HG03575 (cell line): ENCODE measurements around the gene INPP5J.
"Not testable (repeated sequence)": the region's sequence is repeated elsewhere in the genome, so short reads cannot be mapped to it uniquely, and the experiment has no call there.

Experiments used
- ATAC-seq: cut with Tn5 transposase; IDR thresholded peaks from one replicate; pipeline ENCODE4 v1.9.1; 2021; ENCODE audit not compliant: unreplicated experiment, insufficient number of reproducible peaks, low FRiP score; ENCODE audit errors: extremely low read depth

The INPP5J gene

DNA sequence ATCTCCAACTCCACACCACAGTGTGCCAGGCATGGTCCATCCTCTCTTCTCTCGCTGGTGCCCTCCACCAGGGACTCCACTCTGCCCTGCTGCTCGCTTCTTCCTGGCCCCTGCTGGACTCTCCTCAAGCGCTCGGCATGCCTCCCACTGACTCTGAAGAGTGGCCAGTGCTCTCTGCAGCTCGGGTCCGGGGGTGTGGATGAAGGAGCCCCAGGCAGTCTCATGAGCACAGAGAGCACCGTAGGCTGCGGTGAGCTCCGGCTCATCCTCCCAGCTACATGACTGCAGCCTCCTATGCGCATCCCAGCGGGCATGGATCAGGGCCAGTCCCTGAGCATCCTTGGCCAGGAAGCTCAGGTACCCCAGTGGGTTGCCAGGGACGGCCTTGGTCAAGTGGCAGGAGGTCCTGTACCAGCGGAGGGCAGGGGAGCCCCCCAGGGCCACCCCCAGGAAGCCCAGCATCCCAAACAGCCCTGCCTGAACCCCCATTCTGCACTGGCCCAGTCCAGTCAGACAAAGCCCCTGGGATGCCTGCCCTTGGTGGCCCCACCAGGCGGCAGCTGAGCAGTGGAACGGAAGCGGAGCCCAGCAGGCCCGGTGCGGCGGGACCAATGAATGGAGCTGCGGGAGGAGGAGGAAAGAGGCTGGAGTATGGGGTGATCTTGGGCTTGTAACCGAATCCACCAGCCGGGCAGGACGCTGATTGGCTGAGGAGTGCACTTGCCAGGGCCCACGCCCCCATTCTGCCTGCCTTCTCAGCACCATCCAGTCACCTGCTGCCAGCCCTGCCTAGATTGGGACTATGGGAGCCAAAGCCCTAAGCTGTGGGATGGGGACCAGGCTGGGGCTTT is 17.3 kb downstream of the INPP5J start, which contains the start of gene PLA2G3:
PLA2G3 (minus strand) TSS at position 643 of the 851 bp plus-strand sequence; CDS start at position 489, 154 bp downstream.
- no peak for ATAC-seq

DNA sequence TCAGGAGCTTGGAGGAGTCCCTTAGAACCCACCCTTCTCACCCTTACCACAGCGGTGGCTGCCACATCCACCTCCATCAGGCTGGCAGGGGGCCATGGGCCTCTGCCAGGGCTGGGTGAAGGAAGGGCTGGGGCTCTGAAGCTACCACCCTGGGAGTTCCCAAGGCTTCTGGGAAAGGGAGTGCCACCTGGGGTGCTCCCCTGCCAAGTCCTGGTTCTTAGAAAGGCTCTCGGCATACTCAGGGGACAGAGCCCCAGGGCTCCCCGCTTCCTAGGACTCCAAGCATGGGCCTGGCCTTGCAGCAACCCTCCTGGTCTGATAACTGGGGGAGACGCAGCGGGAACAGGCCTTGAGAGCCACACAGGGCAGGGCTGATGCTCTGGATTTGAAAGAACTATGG is 18.0 kb downstream of the INPP5J start:
- no peak for ATAC-seq

DNA sequence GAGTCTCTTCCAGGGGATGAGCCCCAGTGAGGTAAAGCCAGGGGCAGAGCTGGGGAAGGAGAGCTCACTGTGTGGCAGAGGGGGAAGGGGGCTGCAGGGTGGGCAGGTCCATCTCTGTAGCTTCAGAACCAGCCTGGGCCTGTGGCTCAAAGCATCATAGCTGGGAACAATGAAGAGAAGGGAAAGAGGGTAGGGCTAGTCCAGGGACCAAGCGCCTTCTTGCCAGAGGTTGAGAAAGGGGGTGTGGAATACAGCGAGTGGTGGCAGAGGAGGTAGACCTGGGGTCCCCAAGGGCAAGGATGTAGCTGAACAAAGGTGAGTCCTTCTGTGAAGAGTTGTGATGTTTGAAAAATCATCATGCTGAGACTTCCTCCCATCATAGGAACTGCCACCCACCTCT is 18.8 kb downstream of the INPP5J start:
- no peak for ATAC-seq

DNA sequence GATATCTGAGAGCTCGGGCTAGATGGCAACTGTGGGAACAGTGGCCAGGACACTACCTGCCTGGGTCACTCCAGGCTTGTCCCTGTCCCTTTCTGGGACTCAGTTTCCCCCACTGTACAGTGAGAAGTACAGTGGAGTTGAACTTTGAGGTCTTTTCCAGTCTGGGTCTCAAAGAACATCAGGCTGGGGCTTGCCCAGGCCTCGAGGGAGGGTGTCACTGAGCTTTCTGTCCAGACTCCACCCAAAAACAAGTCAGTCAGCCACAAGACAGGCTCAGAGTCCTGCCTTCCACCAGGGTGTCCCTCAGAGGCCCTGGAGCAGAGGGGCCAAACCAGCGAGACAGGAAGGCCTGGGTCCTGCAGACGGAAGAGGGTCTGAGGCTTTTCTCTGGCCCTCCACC is 19.5 kb downstream of the INPP5J start:
- no peak for ATAC-seq

DNA sequence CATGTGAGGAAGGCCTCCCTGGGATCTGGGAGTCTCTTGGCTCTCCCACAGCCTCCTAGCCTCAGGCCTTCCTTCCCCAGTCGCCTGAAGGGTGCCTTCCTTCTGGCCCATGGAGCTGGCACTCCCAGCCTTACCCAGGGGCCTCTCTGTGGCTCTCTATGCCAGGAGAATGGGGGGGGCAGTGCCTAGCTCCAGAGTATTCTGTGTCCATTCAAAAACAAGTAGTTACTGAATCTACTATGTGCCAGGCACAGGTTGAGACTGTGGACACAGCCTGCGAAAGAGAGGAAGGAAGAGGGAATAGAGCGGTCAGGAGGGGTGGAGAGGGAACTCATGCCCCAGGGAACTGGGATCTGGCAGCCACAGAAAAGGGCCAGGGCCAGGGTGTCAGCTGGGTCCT is 20.3 kb downstream of the INPP5J start:
- ATAC-seq: no peak

DNA sequence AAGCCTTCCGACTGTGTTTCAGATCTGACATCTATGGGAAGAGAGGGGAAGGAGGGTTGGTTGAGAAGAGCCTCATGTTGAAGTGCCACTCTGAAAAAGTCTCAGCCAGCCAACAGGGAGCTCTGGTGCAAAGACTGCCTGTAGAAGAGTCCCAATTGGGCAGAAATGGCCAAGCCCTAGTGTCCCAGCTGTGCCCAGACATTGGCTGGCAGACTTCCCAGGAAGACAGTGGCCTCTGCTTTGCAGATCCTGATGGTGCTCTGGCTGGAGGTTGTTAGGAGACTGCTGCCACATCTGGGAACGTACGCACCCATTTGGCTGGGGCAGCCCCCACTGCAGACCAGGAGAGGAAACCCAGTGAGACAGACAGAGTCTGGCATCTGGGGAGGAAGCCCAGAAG is 20.8 kb downstream of the INPP5J start:
- ATAC-seq: no peak

DNA sequence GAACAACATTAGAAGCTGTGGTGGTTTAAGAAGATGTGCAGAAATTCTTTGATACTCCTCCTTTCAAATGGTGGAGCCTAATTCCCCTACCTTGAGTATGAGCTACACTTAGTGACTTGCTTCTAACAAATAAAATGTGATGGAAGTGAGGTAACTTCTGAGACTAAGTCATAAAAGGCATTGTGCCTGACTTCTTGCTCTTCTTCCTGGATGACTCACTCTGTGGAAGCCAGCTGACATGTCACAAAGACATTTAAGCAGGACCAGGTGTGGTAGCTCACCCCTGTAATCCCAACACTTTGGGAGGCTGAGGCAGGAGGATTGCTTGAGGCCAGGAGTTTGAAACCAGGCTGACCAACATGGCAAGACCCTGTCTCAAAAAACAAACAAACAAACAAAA is 21.5 kb downstream of the INPP5J start:
- ATAC-seq: no peak

DNA sequence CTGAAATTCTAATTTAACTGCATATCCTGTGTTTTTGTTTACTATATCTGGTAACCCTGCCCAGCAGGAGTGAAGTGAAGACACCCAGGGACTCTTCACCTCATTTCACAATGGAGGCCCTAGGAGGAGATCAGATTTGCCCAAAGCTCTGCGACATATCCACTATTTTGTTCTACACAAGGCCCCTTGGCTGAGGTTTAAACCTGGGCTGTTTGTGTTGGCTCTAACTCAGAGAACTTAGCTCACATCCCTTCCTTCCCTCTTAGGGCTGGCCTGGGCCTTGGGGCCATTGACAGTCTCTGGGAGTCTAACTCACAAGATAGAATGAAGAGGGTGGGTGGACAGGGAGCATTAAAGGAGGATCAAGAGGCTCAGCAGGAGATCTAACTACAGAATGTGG is 25.7 kb downstream of the INPP5J start:
- no peak for ATAC-seq

DNA sequence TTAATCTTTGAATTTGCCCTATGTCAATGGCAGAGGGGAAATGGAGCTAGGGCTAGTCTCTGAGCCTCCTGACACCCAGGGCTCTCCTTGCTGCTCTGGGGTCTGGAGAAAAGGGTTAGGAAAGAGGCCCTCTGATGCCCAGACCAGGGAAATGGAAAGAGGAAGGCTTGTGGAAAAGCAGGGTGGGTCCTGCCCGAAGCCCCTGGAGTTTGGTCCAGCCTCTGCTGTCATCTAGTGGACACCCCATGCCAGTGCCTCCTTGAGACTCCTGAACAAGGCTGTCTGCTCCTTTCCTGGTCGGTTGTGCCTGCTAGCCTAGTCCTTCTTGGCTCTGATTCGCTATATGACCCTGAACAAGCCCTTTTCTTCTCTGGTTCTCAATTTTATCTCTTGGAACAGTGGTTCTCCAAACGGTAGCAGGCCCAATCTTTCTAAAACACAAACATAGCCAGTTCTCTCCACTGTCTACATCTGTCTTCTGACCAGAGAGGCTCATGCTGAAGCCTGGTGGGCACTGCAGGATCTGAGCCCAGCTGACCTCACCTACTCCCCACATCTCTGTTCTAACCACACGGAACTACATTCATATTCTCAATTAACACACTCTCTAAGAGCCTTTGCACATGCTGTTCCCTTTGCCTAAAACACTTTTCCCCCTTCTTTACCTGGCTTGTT is 26.3 kb downstream of the INPP5J start:
- ATAC-seq: no peak

DNA sequence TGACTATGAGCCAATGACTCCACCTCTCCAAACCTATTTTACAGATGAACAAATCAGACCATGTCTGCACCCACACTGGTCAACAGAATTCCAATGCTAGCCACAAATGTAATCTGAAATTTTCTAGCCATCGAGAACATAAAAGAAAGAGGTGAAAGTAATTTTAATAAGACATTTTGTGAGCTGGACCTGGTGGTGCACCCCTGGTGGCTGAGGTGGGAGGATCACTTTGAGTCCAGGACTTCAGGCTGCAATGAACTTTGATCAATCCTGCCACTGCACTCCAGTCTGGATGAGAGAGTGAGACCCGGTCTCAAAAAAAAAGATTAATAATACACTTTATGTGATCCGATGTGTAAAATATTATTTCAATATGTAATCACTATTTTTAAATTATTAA is 27.8 kb downstream of the INPP5J start:
- ATAC-seq: no peak

DNA sequence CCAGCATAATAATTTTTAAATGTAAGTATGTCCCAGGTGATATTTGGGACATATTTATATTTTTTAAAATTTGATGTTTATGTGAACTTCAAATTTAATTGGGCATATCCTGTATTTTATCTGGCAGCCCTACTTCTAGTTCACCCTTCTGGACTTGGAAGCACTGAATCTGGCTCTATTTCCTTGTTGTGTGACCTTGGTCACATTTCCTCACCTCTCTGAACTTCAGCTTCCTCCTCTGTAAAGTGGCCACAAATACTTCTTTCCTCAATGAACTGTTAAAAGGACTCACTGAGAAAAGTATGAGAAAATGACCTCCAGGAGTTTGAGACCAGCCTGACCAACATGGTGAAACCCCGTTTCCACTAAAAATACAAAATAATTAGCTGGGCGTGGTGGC is 29.1 kb downstream of the INPP5J start:
- no peak for ATAC-seq

DNA sequence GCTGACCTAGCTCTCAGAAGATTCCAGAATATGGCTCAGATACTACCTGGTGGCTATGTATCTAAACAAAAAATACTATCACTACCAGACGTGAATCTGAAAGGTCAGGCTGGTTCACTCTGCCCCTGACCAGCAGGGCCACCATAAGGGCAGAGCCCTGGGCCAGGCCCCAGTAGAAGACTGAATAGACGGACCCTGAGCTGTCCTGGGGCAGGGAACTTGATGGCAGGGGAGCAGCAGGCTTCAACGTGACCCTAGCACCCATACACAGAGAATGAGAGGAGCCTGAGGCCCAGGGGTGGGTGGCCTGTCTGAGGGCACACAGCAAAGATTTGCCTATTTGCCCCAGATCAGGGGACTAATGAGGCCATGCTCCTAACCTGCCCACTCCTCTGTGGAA is 30.6 kb downstream of the INPP5J start:
- no peak for ATAC-seq

DNA sequence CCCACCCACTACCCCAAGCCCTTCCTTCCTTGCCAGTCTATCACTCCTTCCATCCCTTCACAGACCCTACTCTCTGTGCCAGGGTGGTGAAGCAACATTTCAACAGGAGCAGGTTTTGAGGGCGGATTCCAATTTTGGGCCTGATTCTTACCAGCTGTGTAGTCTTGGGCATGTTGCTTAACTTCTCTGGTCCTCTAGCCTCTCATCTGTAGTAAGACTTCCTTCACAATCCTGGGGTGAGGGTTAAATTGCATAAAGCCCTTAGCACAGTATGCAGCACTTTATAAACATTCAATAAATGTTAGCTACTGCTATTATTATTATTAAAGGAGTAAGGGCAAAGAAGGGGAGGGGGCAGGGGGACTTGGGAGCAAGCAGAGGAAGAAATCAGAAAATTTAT is 32.2 kb downstream of the INPP5J start:
- ATAC-seq: no peak

DNA sequence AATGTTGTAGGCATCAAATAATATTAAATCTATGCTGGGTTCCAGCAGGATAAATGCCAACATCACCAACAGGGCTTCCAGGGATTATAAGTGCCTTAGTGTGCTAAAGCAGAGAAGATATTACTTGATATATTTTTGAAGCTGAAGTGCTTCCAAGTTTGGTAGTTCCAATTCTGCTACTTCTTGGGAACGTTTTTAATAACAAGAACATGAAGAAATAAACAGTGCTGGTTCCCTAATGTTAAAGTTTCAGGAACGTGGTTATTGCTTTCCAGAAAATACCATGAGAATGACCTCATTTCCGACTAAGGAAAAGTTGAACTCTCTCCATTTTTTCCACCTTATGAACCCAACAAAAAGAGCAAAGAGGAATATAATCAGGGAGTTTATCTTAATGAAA is 32.7 kb downstream of the INPP5J start:
- ATAC-seq: no peak

DNA sequence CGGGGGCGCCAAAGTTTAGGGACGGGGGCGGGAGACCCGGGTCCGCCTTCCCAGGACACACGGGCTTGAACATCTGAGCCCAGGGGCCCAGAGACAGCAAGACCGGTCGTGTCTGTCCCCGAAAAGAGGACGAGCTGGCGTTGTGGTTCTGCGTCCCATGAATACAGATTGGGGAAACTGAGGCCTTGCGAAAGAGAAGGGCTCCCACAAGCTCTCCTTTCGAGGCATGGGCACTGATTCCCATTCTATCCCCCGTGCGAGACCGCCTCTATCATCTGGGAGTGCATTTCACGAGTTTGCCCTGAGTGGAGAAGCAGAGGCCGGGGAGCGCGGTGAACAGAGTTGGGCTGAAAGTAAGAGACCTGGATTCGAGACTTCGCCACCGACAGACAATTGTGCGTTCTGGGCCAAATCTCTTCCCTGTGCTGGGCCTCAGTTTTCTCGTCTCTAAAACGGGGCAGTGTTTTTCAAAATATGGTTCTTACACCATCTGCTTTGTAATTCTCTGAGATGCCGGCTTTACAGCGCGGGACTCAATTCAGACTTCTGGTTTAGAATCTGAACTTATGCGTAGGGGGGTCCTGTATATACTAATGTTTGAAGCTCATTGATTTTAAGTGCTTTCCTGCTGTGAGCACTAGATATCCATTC is 37.7 kb downstream of the INPP5J start:
- no peak for ATAC-seq

DNA sequence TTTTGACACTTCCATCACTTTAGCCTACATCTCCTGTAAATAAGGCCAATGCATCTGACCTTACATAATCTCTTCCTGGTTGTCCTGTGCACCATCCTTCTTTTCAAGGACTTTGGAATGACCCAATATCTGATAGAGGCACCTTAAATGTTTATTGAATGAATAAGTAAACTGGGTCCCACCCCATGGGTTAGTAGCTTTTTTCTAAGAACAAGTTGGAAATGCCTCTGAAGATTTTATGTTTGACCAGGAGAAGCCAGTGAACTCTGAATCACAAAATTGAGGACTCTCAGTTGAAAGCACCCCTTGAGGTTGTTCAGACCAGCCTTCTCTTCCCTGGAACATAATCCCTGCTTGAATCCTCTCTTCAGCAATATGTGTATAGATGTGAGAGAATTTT is 38.6 kb downstream of the INPP5J start:
- ATAC-seq: no peak

DNA sequence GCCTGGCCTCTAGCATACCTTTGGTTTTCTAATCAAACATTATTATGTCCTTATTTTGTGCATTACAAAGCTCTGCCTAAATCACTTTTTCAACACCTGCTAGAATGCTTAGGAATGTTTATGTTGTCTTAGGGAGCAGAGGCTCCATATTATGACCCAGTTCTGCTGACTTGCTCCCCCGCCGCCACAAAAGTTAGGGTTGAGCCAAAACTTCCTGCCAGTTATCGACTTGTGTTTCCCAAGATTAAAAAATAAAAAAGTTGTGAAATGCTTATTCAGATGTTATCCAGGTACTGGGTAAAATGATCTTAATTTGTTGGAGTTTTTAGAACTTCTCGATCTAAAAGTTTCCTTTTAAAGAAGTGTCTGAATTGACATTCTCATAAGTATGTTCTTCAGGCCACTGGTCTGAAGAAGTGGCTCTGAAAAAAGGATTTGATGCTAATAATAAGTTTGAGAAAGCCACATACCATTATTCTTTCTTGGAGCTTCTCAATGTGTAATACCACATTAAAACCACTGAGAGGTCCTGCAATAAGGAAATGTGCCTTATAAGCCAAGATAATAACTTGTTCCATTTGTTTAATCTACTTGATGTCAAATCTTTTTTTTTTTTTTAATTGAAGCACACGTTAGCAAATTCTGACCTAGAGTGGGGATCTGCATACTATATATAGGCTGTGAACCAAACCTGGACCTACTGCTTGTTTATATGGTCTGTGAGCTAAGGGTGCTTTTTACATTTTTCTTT is 39.4 kb downstream of the INPP5J start:
- no peak for ATAC-seq

DNA sequence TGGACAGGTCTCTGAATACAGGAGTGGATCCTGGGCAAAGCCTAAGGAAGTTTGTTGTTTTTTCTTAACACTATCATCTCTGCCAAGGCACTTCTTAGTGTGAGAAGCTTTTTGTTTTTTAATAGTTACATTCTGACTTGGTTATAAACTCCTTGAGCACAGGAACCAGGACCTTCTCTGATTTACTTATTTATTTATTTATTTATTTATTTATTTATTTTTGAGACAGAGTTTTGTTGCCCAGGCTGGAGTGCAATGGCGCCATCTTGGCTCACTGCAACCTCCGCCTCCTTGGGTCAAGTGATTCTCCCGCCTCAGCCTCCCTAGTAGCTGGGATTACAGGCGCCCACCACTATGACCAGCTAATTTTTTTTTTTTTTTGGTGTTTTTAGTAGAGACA is 48.2 kb downstream of the INPP5J start:
- no peak for ATAC-seq

DNA sequence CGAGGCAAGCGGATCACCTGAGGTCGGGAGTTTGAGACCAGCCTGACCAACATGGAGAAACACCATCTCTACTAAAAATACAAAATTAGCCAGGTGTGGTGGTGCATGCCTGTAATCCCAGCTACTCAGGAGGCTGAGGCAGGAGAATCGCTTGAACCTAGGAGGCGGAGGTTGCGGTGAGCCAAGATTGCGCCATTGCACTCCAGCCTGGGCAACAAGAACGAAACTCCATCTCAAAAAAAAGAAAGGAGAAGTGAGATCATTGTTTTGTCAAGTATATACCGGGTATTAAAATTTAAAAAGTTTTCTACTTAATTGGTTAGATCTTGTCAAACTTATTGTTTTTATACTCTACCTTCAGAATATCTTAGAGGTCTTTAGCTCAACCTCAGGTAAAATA is 49.0 kb downstream of the INPP5J start:
- not testable (repeated sequence) for ATAC-seq
